SK-N-MC (cell line): Measurements from ENCODE around the gene AKT1.
"Not testable (repeated sequence)": the region's sequence is repeated elsewhere in the genome, so short reads cannot be mapped to it uniquely, and the experiment has no call there.

Source experiments
- DNase-seq: peaks from one replicate; pipeline ENCODE4 v3.0.0-alpha.2; 2011; ENCODE audit warnings: low read depth, low spot score
- H3K27ac ChIP-seq: fragments of 200-600 bp; sonication (generic); 2 replicates; pipeline ENCODE4 v1.5.1; 2016; ENCODE audit warnings: mixed run types
- H3K36me3 ChIP-seq: fragments of 200-600 bp; sonication (generic); 2 replicates; pipeline ENCODE4 v1.6.1; 2017; ENCODE audit warnings: antibody characterized with exemption, low read length, mixed read lengths; ENCODE audit not compliant: insufficient read depth
- H3K4me3 ChIP-seq: fragments of 200-600 bp; sonication (generic); 2 replicates; pipeline ENCODE4 v1.5.1; 2016
- H3K9ac ChIP-seq: fragments of 200-600 bp; sonication (generic); 2 replicates; pipeline ENCODE4 v1.8.0; 2017; ENCODE audit warnings: mixed run types, mixed read lengths; ENCODE audit not compliant: insufficient read length
- H3K9me3 ChIP-seq: fragments of 200-600 bp; sonication (generic); 2 replicates; pipeline ENCODE4 v1.6.1; 2017; ENCODE audit warnings: low read depth, mild to moderate bottlenecking, antibody characterized with exemption, low read length, moderate library complexity, mixed read lengths
- EZH2 ChIP-seq: fragments of 200-600 bp; sonication (generic); IDR thresholded peaks from one replicate; pipeline ENCODE4 v1.6.1; 2017; ENCODE audit warnings: antibody characterized with exemption
- FOXP2 ChIP-seq: optimal IDR thresholded peaks from 2 replicates; pipeline ENCODE3; 2011; ENCODE audit warnings: mild to moderate bottlenecking, moderate library complexity; ENCODE audit not compliant: insufficient read depth; ENCODE audit errors: extremely low read length, control extremely low read depth
- POLR2AphosphoS5 ChIP-seq: IDR thresholded peaks from 2 replicates; pipeline ENCODE4 v1.6.1; 2012; ENCODE audit warnings: mild to moderate bottlenecking, low read depth, low read length, borderline replicate concordance

AKT1 gene

DNA sequence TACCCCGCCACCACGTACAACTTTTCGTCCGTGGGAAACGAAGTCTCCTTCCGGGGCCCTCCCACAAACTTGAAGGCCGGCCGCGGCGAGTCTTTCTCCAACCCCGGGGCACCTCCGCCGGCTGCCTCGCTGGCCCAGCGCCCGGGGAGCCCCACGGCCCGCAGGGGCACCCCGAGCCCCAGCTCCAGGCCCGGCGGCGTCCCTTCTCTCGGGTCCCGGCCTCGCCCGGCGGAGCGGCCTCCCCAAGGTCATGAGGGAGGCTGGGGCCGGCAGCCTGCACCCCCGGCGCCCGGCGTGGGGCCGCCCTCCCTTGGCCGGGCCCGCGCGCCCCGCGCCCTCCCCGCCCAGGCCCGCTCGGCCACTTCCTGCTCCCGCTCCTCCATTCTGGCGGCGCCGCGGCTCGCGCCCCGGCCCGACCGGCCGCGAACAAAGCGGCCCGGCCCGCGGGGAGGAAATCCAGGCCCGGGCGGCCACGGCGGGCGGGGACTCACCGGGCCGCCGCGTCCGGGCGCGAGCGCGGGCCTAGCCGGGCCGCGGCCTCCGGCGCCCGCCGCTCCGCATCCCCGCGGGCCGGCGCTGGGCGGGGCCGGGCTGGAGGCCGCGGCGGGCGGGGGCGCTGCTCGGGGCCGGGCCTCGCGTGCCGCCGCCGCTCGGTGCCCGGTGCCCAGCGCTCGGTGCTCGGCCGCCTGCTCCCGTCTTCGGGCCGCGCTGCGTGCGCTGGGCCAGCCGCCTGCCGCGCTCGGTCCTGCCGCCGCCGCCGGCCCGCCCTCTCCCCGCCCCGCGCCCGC is at the start of gene AKT1:
Gene AKT1 (minus strand): TSS at position 756 of the 788 bp plus-strand sequence. CDS start 3,105 bp downstream, outside the sequence.
- Histone ChIP-seq H3K9ac (peak within 1 kb of the TSS; percentile 84), H3K36me3 (no peaks in the 10 kb centered on the region; the same call in 1 of the 2 replicates), H3K9me3 (no peaks in the 10 kb centered on the region), H3K27ac (no peak within 1 kb of the TSS), H3K4me3 (peak within 1 kb of the TSS; percentile 86)
- DNase-seq = no peak
- no peak for TF ChIP-seq EZH2
- no peak for TF ChIP-seq FOXP2
- TF ChIP-seq POLR2AphosphoS5 = no peak

DNA sequence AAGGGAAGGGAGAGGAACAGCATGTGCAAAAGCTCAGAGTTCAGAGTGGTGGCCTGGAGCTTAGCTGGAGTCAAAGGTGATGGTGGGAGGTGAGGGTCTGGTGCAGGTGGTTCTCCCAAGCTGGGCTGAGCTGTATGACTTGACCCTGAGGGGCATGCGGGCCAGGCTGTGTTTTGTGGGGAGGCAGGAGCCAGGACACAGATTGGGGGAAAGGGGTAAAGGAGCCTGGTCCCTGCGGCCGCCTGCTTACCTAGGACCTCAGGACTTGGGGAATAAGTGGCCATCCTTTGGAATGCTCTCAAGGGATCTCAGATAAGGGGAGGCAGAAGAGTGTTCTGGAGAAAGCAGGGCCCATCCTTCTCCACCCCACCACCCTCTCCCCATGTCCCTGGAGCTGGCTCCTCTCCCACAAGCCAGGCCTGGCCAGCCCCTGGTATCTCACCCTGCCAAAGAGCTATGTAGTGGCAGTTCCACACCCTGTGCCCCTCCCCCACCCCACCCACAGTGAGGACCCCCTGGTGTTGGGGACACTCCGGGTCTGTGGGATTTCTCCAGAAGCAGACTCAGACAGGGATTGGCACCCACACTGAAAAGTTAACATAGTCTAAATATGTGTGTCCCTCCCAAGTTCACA is 49.6 kb upstream of the AKT1 start:
- Histone ChIP-seq H3K4me3 (no peak overlapping the region), H3K27ac (no peak overlapping the region), H3K36me3 (no peaks in the 10 kb centered on the region), H3K9ac (no peak overlapping the region), H3K9me3 (no peaks in the 10 kb centered on the region)
- no peak for DNase-seq
- TF ChIP-seq FOXP2 (no peak), POLR2AphosphoS5 (no peak), EZH2 (no peak)

DNA sequence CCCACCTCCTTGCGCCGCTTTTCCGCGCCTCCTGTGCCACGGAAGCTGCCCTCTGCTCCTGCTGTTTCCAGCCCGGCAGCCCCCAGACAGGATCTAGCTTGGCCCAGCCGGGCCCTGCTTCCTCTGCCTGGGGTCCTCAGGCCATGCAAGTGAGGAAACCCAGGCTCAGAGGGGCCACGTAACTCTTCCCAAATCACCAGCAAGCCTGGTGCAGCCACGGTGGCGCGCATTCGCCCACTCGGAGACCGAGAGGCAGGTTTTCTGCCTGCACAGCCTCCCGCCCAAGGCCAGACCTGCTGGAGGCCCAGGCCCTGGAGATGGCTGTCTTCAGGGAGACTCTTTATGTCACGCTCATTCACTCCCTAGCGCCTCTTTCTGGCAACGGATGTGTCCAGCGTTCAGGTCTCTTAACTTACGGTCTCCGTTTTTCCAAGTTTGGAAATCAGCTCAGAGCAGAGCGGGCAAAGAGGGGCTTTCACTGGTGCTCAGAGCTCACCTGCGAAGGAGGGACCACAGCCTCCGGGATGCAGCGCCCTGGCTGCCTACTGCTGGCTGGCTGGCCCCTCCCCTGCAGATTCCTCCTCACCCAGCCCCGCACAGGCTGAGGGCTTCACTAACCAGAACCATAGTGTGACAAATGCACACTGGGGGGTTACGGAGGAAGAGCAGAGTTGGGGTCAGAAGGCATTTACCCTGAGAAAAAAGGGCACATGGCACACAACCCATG is 48.9 kb upstream of the AKT1 start:
- no peak for DNase-seq
- no peak for TF ChIP-seq FOXP2
- no peak for TF ChIP-seq EZH2
- no peak for TF ChIP-seq POLR2AphosphoS5
- Histone ChIP-seq H3K36me3 (no peaks in the 10 kb centered on the region), H3K9ac (no peak overlapping the region), H3K27ac (no peak overlapping the region), H3K9me3 (no peaks in the 10 kb centered on the region), H3K4me3 (peak overlapping the region; percentile 30; the same call in 1 of the 2 replicates)

DNA sequence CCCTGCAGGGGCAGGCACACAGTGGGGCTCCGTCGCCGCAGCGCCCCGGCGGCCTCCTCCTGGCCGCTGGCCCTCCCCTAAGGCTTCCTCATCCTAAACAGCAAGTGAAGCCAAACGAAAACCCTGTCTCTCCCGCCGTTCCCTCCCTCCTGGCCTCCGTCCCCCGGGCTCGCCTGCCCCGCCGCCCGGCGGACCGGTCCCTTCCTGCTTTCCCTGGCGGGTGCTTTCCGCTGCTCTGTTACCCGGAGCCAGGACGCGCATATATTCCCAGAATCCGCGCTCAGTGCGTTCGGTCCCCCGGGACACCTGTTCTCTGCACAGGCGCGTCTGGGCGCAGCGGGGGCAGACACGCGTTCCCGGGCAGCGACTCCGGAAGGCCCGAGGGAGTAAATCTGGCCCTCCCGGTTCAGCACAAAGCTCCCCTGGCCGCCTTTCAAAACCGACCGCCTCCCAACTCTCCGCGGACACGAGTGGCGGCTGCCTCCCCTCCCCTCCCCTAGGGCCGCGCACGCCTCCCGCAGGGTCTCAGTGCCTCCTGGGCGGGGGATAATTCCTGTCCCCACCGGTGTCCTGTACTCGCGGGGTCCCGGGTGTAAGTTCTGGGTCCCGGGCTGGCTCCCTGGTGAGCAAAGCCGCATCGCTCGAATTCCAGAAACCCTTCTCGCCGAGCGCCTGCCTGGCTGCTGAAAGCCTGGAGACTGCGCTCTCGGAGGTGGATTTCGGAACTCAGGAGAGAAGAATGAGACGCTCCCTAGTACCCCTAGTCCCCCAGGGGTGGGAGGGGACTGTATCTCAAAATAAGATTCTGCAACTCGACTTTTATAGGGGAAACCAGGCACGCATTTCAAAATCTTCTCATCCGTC is 48.1 kb upstream of the AKT1 start:
- Histone ChIP-seq H3K36me3 (no peaks in the 10 kb centered on the region), H3K9me3 (no peaks in the 10 kb centered on the region), H3K4me3 (peak overlapping the region; percentile 30), H3K9ac (no peak overlapping the region), H3K27ac (no peak overlapping the region)
- TF ChIP-seq EZH2 = no peak
- no peak for TF ChIP-seq POLR2AphosphoS5
- TF ChIP-seq FOXP2 = no peak
- no peak for DNase-seq

DNA sequence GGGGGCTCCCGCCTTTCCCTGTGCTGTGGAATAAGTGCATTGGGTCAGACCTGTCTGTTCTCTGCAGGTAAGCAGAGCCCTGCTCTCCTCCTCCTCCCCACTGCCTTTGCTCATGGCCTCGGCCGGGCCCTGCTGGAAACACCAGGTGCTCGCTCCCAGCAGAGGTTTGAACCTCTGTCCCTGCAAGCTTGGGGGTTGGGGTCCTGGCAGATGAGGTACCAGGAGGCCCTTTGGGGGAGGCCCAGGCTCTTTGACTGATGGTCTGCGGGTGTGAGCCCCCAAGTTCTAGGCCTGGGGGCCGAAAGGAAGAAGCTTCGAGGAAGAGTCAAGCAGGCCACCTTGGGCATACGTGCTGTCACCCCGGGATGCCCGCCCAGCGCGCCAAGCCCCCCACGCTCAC is 47.5 kb upstream of the AKT1 start:
- H3K9me3 ChIP-seq = no peaks in the 10 kb centered on the region
- TF ChIP-seq FOXP2 = no peak
- no peak for TF ChIP-seq POLR2AphosphoS5
- TF ChIP-seq EZH2 = no peak
- H3K4me3 ChIP-seq = no peak overlapping the region
- no peak overlapping the region for H3K9ac ChIP-seq
- H3K27ac ChIP-seq = no peak overlapping the region
- no peaks in the 10 kb centered on the region for H3K36me3 ChIP-seq
- DNase-seq = no peak

DNA sequence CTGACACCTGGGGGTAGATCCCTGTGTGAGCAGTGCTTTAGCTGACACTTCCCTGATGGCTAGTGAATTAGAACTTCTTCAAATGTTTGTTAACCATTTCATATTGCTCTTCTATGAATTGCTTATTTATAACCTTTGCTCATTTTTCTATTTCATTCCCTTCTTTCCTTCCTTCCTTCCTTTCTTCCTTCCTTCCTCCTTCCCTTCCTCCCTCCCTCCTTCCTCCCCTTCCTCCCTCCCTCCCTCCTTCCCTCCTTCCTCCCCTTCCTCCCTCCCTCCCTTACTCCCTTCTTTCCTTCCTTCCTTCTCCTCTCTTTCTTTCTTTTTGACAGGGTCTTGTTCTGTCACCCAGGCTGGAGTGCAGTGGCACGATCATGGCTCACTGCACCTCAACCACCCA is 46.2 kb upstream of the AKT1 start:
- H3K9ac ChIP-seq = no peak overlapping the region
- no peaks in the 10 kb centered on the region for H3K36me3 ChIP-seq
- H3K4me3 ChIP-seq = no peak overlapping the region
- no peaks in the 10 kb centered on the region for H3K9me3 ChIP-seq
- H3K27ac ChIP-seq = no peak overlapping the region
- DNase-seq = no peak
- TF ChIP-seq FOXP2 = no peak
- TF ChIP-seq POLR2AphosphoS5 = no peak
- no peak for TF ChIP-seq EZH2

DNA sequence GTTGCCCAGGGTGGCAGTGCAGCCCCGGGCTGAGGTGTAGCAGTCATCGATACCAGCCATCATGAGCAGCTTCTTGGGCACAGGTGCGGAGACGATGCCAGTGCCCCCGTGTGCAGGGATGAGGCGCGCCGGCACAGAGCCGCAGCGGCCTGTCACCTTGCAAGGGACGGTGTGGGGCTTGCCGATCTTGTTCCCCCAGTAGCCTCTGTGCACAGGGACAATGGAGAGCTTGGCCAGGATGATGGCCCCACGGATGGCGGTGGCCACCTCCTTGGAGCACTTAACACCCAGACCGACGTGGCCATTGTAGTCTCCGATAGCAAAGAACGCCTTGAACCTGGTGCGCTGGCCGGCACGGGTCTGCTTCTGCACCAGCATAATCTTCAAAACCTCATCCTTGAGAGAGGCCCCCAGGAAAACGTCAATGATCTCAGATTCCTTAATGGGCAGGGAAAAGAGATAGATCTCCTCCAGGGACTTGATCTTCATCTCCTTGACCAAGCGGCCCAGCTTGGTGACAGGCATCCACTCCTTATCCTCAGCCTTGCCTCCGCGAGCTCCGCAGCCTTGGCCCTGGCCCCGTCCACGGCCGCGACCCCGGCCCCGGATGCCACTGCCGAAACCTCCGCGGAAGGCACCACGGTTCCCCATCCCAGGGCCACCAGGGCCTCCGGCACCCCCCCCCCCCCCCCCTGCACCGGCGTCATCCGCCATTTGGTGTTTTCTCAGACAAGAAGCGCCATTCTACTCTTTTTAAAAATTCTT is 40.8 kb upstream of the AKT1 start:
- H3K27ac ChIP-seq, H3K4me3 ChIP-seq, DNase-seq, H3K36me3 ChIP-seq, H3K9ac ChIP-seq, H3K9me3 ChIP-seq: not testable (repeated sequence)
